WERI-Rb-1 (cell line): ENCODE data around the gene ADCYAP1R1.

Experiments used
- DNase-seq: peaks from one replicate; pipeline ENCODE4 v3.0.0-alpha.2; 2020
- H3K27ac ChIP-seq: fragments of 250-450 bp; sonication (Bioruptor Pico); 2 replicates; pipeline ENCODE4 v1.5.1; 2020; ENCODE audit warnings: mild to moderate bottlenecking, moderate library complexity
- H3K27me3 ChIP-seq: fragments of 250-450 bp; sonication (Bioruptor Pico); 2 replicates; pipeline ENCODE4 v1.5.1; 2021; ENCODE audit warnings: mild to moderate bottlenecking, low read depth, moderate library complexity; ENCODE audit not compliant: insufficient read depth, severe bottlenecking
- H3K36me3 ChIP-seq: fragments of 250-450 bp; sonication (Bioruptor Pico); 2 replicates; pipeline ENCODE4 v1.5.1; 2020; ENCODE audit warnings: mild to moderate bottlenecking, moderate library complexity
- H3K4me3 ChIP-seq: 2 replicates; pipeline ENCODE4 v1.5.1; 2011; ENCODE audit warnings: low read depth, mild to moderate bottlenecking, control low read depth, low read length
- H3K9me3 ChIP-seq: fragments of 250-450 bp; sonication (Bioruptor Pico); 2 replicates; pipeline ENCODE4 v1.5.1; 2021; ENCODE audit warnings: mild to moderate bottlenecking, moderate library complexity; ENCODE audit not compliant: severe bottlenecking
- CTCF ChIP-seq: IDR thresholded peaks from 2 replicates; pipeline ENCODE4 v1.5.1; 2011; ENCODE audit warnings: low read depth, mild to moderate bottlenecking, control low read depth, inconsistent platforms, low read length

Gene ADCYAP1R1

DNA sequence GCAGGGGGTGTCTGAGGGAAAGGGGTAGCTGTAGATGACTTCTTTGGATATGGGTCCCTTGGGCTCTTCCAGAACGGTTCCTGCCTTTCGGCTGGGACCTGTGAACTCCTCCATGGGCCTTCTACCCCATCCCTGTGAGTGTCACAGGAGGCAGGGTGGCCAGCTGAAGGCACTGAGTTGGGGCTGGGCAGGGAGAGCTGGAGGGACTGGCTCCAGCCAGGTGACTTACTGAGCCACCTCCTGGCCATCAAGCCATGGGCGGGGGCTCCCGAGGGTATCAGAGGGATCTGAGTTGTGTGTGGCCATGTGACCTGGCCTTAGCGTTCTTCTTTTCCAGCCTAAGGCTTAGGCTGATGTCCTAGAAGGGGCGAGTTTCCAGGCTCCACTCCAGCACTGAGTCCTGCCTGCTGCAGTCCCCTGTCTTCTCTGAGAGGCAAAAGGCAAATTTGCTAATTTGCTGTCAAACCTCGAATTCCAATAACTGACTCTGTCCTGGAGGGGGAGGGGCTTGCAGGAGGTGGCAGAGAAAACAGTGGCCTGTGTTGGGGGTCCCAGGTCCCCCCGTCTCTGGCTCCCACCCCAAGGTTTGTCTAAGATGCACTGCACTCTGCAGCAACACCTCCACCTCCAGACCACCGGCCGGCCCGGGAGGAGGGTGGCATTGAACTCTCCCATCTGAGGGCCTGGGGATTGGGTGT lies 27.2 kb downstream of the ADCYAP1R1 start:
- H3K4me3 ChIP-seq, result no peak overlapping the region
- no peak for DNase-seq
- H3K27ac ChIP-seq, result no peak overlapping the region
- no peaks in the 10 kb centered on the region for H3K27me3 ChIP-seq
- H3K9me3 ChIP-seq, result no peaks in the 10 kb centered on the region
- TF ChIP-seq CTCF, result no peak
- H3K36me3 ChIP-seq, result no peaks in the 10 kb centered on the region

DNA sequence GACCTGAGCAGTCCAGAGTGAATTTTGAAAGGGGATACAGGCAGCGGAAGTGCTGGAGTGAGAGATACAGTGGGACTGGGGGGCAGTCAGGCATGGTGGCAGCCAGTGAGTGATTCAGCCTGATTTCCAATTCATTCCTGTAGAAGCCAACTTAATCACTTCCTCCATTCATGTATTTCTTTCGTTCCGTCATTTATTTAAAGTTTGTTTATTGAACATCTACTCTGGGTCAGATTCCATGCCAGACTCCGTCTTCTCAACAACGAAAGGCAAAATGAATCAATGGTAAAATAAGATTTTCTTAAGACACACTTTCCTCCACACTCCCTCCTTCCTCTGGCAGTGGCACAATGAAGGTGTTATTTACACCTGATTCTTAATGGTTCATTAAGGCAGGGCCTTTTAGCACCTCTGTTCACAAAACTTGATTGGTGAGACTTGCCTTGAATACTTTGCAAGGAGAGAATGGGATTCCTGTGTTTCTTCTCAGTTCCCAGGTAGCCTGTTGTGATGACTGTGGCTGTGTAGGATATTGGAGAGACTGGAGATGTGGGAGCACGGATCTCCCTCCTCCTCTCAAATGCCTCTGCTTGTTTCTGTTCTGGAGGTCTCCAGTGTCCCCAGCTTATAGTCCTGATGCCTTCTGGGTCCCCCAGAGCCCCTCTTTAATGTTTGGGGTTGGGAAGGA lies 27.9 kb downstream of the ADCYAP1R1 start:
- H3K4me3 ChIP-seq, result no peak overlapping the region
- H3K27me3 ChIP-seq, result no peaks in the 10 kb centered on the region
- no peaks in the 10 kb centered on the region for H3K36me3 ChIP-seq

GRCh38 chr7:31080763-31081162 lies 28.7 kb downstream of the ADCYAP1R1 start:
- H3K36me3 ChIP-seq, result no peaks in the 10 kb centered on the region
- no peak overlapping the region for H3K27ac ChIP-seq
- H3K9me3 ChIP-seq, result no peaks in the 10 kb centered on the region
- TF ChIP-seq CTCF, result no peak
- H3K4me3 ChIP-seq, result no peak overlapping the region
- no peaks in the 10 kb centered on the region for H3K27me3 ChIP-seq
- no peak for DNase-seq

More for the DNA sequence above, 27.9 kb downstream of the ADCYAP1R1 start:
- Histone ChIP-seq H3K9me3 (no peaks in the 10 kb centered on the region), H3K27ac (no peak overlapping the region)
- DNase-seq, result no peak
- no peak for TF ChIP-seq CTCF

DNA sequence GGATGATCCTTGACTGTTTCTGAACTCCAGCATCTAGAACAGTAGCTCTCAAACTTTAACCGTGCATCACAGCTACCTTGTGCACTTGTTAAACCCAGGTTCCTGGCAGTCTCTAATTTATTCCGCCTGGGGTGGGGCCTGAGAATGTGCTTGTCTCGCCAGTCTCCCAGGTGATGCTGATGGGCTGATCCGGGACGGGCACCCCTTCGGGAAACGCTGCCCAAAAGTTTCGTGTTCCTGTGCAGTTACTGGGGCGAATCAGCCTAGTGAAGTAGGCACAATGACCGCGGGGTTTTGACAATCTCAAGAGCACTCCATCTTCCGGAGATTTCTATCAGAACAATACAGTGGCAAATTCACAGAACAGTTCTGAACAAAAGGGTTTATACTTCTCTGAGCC lies 29.9 kb downstream of the ADCYAP1R1 start:
- no peak for DNase-seq
- H3K27me3 ChIP-seq, result no peaks in the 10 kb centered on the region
- no peak overlapping the region for H3K4me3 ChIP-seq
- no peak overlapping the region for H3K27ac ChIP-seq
- H3K9me3 ChIP-seq, result no peaks in the 10 kb centered on the region
- no peaks in the 10 kb centered on the region for H3K36me3 ChIP-seq
- TF ChIP-seq CTCF, result no peak

GRCh38 chr7:31082447-31082846 lies 30.3 kb downstream of the ADCYAP1R1 start:
- Histone ChIP-seq H3K27me3 (no peaks in the 10 kb centered on the region), H3K4me3 (no peak overlapping the region), H3K27ac (no peak overlapping the region), H3K9me3 (no peaks in the 10 kb centered on the region), H3K36me3 (no peaks in the 10 kb centered on the region)
- DNase-seq, result no peak
- TF ChIP-seq CTCF, result no peak
